Measurements from ENCODE around the gene ATXN3.

ATXN3 gene

DNA sequence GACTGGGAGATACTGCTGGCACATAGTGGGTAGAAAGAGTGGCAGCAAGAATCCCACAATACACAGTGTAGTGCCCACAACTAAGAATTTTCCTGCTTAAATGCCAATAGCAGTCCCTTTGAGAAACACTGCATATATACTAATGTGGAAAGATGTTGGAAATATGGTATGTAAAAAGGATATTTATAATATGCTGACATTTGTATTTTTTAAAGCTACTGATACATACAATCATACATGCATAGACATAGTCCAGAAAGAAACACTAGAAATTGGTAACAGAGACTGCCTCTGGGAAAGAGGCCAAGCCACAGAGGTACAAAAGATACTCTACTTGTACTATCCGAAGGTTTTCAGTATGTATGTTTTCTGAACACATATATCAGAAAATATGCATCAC lies 96.8 kb downstream of the ATXN3 start:
- no peak for DNase-seq (ENCODE audit: insufficient read length, low spot score)
- no peak for FAIRE-seq
- TF ChIP-seq, protein P1, sequence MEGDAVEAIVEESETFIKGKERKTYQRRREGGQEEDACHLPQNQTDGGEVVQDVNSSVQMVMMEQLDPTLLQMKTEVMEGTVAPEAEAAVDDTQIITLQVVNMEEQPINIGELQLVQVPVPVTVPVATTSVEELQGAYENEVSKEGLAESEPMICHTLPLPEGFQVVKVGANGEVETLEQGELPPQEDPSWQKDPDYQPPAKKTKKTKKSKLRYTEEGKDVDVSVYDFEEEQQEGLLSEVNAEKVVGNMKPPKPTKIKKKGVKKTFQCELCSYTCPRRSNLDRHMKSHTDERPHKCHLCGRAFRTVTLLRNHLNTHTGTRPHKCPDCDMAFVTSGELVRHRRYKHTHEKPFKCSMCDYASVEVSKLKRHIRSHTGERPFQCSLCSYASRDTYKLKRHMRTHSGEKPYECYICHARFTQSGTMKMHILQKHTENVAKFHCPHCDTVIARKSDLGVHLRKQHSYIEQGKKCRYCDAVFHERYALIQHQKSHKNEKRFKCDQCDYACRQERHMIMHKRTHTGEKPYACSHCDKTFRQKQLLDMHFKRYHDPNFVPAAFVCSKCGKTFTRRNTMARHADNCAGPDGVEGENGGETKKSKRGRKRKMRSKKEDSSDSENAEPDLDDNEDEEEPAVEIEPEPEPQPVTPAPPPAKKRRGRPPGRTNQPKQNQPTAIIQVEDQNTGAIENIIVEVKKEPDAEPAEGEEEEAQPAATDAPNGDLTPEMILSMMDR (IDR thresholded peaks at IDR 0.05; ENCODE audit: insufficient read depth, missing control alignments) = no peak

Measured in D721Med (cell line).